ENCODE results near the gene ZYG11B. TPM values are rescaled to one million over a fixed set of nuclear protein-coding genes. Genes with fewer than 3 reads are reported as not detected.
"Not testable (repeated sequence)": the region's sequence is repeated elsewhere in the genome, so short reads cannot be mapped to it uniquely, and the experiment has no call there.

ZYG11B gene
- total and polyA plus RNA-seq, 7 experiments from 2014 or later, result 14.2 to 26.8 (median 17.9) TPM

DNA sequence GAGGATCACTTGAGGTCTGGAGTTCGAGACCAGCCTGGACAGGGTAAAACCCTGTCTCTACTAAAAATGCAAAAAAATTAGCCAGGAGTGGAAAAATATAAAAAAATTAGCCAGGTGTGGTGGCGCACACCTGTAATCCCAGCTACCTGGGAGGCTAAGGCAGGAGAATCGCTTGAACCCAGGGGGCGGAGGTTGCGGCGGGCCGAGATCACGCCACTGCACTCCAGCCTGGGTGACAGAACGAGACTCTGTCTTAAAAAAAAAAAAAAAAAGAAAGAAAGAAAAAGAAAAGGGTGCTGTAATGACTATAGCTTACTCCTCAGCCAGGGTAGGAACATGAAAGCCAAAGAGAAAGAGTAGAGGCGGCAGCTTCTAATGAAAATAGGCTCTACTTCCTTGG lies 32.9 kb upstream of the ZYG11B start:
- H3K27me3 ChIP-seq (ENCODE audit: control insufficient read depth in 2 of 2, insufficient read depth in 2 of 2, low read length in 2 of 2); DNase-seq; H3K4me3 Mint-ChIP-seq; H3K27ac Mint-ChIP-seq; H3K4me3 ChIP-seq (ENCODE audit: low read length); H3K27ac ChIP-seq (ENCODE audit: low read depth, low read length); intact Hi-C loops (cut with micrococcal nuclease); H3K9me3 ChIP-seq (ENCODE audit: control insufficient read depth in 2 of 3, low read length in 3 of 3); H3K9me3 Mint-ChIP-seq; CTCF ChIA-PET; ATAC-seq; H3K27me3 Mint-ChIP-seq; H3K4me1 ChIP-seq (ENCODE audit: control insufficient read depth in 2 of 2, insufficient read depth in 2 of 2, low read length in 2 of 2): not testable (repeated sequence)
- H3K4me1 Mint-ChIP-seq, result peaks cover 8 to 33% (median 11%) of the 10 kb centered on the region in 7 donors
- H3K36me3 Mint-ChIP-seq, result peaks cover 6 to 20% (median 17%) of the 10 kb centered on the region in 5 donors
- POLR2A ChIA-PET, result interaction anchor here (0.8 kb wide), 1 partner anchor 10 kb away, joined by 4 read pairs; no protein-coding TSS in a partner anchor
- H3K36me3 ChIP-seq (ENCODE audit: control insufficient read depth in 2 of 3, insufficient read depth in 3 of 3, low read length in 3 of 3), result peaks cover 0 to 14% (median 0%) of the 10 kb centered on the region in 3 experiments

DNA sequence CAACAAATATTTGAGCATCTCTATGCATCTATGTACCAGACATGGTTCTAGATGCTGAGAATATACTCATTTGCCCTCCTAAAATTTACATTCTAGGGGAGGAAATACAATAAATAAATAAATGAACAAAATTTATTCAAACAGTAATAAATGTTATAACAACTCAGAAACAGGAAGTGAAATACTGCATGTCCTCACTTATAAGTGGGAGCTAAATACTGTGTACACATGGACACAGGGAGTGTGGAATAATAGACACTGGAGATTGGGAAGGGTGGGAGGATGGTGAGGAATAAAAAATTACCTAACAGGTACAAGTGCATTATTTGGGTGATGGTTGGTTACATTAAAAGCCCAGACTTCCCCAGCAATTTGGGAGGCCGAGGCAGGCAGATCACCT lies 32.4 kb upstream of the ZYG11B start:
- ChIA-PET POLR2A (interaction anchor here (0.8 kb wide), 1 partner anchor 9 kb away, joined by 4 read pairs; no protein-coding TSS in a partner anchor), CTCF (no interaction called here)

DNA sequence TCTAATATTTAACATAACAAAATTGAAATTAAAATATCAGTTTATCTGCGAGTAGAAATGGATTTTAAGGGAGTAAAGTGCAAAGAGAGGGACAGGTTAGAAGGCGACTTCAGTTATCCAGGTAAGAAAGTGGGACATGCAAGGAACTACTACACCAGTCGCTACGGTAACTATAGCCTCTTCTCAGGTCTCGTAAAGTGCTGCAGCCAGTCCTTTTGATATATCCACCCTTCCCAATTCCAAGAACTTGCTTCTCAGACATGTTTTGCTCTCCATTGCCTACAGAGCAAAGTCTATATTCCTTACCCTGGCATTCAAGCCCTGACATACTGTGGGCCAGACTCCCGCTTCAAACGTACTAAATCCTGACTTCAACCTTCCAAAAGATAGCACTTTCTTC lies 30.6 kb upstream of the ZYG11B start:
- ChIA-PET POLR2A (no interaction called here), CTCF (no interaction called here)

More for the DNA sequence above, 32.4 kb upstream of the ZYG11B start:
- Mint-ChIP-seq H3K27ac (no peak overlapping the region), H3K36me3 (peaks cover 6 to 20% (median 17%) of the 10 kb centered on the region in 5 donors), H3K9me3 (no peaks in the 10 kb centered on the region), H3K27me3 (no peaks in the 10 kb centered on the region), H3K4me1 (peaks cover 9 to 37% (median 16%) of the 10 kb centered on the region in 7 donors), H3K4me3 (no peak overlapping the region)
- Histone ChIP-seq H3K36me3 (ENCODE audit: control insufficient read depth in 2 of 3, insufficient read depth in 3 of 3, low read length in 3 of 3) (peaks cover 0 to 14% (median 0%) of the 10 kb centered on the region in 3 experiments), H3K27ac (ENCODE audit: low read depth, low read length) (no peak overlapping the region), H3K27me3 (ENCODE audit: control insufficient read depth in 2 of 2, insufficient read depth in 2 of 2, low read length in 2 of 2) (no peaks in the 10 kb centered on the region), H3K9me3 (ENCODE audit: control insufficient read depth in 2 of 3, low read length in 3 of 3) (no peaks in the 10 kb centered on the region), H3K4me1 (ENCODE audit: control insufficient read depth in 2 of 2, insufficient read depth in 2 of 2, low read length in 2 of 2) (no peaks in the 10 kb centered on the region), H3K4me3 (ENCODE audit: low read length) (no peak overlapping the region)
- ATAC-seq, result no peak
- no peak for DNase-seq
- intact Hi-C loops (cut with micrococcal nuclease), result no loop called here

DNA sequence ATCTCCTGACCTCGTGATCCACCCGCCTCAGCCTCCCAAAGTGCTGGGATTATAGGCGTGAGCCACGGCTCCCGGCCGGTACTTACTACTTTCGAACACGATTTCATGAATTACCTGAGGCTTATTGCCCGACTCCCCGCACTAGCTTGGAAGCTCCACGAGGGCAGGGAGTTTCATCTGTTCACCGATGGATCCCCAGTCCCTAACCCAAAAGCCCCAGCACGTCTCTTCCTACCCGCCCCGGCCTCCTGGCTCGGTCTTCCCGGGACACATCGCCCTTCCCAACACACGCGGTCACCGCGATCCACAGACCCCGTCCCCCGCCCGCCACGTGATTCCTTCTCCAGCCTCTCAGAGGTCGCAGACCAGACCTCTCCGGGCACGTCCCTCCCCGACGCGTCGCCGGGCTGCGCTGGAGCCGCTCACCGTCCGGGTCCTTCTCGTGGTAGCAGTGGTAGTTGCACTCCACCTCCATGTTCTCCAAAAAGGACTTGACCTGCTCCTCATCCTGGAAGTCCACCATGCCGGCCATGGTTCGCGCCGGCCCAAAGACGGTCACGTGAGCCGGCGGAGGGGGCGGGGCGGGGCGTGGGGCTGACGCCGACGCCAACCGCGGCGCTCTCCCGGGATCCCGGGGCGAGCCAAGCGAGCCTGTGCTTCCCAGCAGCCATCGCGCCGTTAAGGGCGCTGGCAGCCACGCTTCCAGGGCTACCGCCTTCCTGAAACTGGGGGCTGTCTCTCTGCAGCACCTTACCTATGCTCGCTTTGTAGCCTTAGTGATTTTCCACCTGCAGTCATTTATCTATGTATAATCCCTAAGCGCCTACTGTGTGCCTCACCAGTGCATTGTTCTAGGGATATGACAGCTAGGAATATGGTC lies 28.2 kb upstream of the ZYG11B start, which contains the start of gene COA7:
TSS of gene COA7 (minus strand) at position 553 of the 880 bp plus-strand sequence. CDS start at position 532, 21 bp downstream.
- H3K9me3 Mint-ChIP-seq, result no peaks in the 10 kb centered on the region
- peaks cover 19 to 54% (median 32%) of the 10 kb centered on the region in 7 donors for H3K4me1 Mint-ChIP-seq
- H3K36me3 ChIP-seq (ENCODE audit: control insufficient read depth in 2 of 3, insufficient read depth in 3 of 3, low read length in 3 of 3), result no peaks in the 10 kb centered on the region
- ATAC-seq (peak; percentile 46), DNase-seq (peak; percentile 22 to 82 (median 44))
- peak within 1 kb of the TSS; percentile 62 to 92 (median 84) for H3K27ac Mint-ChIP-seq
- H3K36me3 Mint-ChIP-seq, result peaks cover 0 to 6% (median 4%) of the 10 kb centered on the region in 5 donors
- no peaks in the 10 kb centered on the region for H3K27me3 ChIP-seq (ENCODE audit: control insufficient read depth in 2 of 2, insufficient read depth in 2 of 2, low read length in 2 of 2)
- POLR2A ChIA-PET, result interaction anchor here (0.6 to 1.0 kb wide), 2 partner anchors 18 to 32 kb away, joined by 3 to 4 read pairs; no protein-coding TSS in a partner anchor
- no peaks in the 10 kb centered on the region for H3K9me3 ChIP-seq (ENCODE audit: control insufficient read depth in 2 of 3, low read length in 3 of 3)
- H3K4me1 ChIP-seq (ENCODE audit: control insufficient read depth in 2 of 2, insufficient read depth in 2 of 2, low read length in 2 of 2), result no peaks in the 10 kb centered on the region
- intact Hi-C loops (cut with micrococcal nuclease), result no loop called here
- peak within 1 kb of the TSS; percentile 88 to 95 (median 90) for H3K4me3 Mint-ChIP-seq
- CTCF ChIA-PET, result interaction anchor here (0.7 to 1.6 kb wide), 2 partner anchors 25 to 224 kb away, joined by 3 to 5 read pairs; no protein-coding TSS in a partner anchor
- peaks cover 0 to 3% (median 0%) of the 10 kb centered on the region in 5 donors for H3K27me3 Mint-ChIP-seq
- H3K4me3 ChIP-seq (ENCODE audit: low read length), result peak within 1 kb of the TSS; percentile 77
- peak within 1 kb of the TSS; percentile 79 for H3K27ac ChIP-seq (ENCODE audit: low read depth, low read length)

More for the DNA sequence above, 30.6 kb upstream of the ZYG11B start:
- Mint-ChIP-seq H3K36me3 (peaks cover 6 to 20% (median 17%) of the 10 kb centered on the region in 5 donors), H3K4me3 (peak overlapping the region in 5 of 10 donors; percentile 7 to 59 (median 15)), H3K9me3 (no peaks in the 10 kb centered on the region), H3K27ac (peak overlapping the region in 1 of 9 donors; percentile 4), H3K4me1 (peaks cover 12 to 42% (median 16%) of the 10 kb centered on the region in 7 donors), H3K27me3 (peaks cover 0 to 3% (median 0%) of the 10 kb centered on the region in 5 donors)
- H3K9me3 ChIP-seq (ENCODE audit: control insufficient read depth in 2 of 3, low read length in 3 of 3), result no peaks in the 10 kb centered on the region
- DNase-seq, result no peak
- no peak overlapping the region for H3K4me3 ChIP-seq (ENCODE audit: low read length)
- no peaks in the 10 kb centered on the region for H3K27me3 ChIP-seq (ENCODE audit: control insufficient read depth in 2 of 2, insufficient read depth in 2 of 2, low read length in 2 of 2)
- ATAC-seq, result no peak
- intact Hi-C loops (cut with micrococcal nuclease), result loop anchor here in 1 of 2 donors (1.0 kb wide), 1 partner anchor 275 kb away; no protein-coding TSS in a partner anchor
- peaks cover 0 to 14% (median 0%) of the 10 kb centered on the region in 3 experiments for H3K36me3 ChIP-seq (ENCODE audit: control insufficient read depth in 2 of 3, insufficient read depth in 3 of 3, low read length in 3 of 3)
- no peaks in the 10 kb centered on the region for H3K4me1 ChIP-seq (ENCODE audit: control insufficient read depth in 2 of 2, insufficient read depth in 2 of 2, low read length in 2 of 2)
- H3K27ac ChIP-seq (ENCODE audit: low read depth, low read length), result no peak overlapping the region

DNA sequence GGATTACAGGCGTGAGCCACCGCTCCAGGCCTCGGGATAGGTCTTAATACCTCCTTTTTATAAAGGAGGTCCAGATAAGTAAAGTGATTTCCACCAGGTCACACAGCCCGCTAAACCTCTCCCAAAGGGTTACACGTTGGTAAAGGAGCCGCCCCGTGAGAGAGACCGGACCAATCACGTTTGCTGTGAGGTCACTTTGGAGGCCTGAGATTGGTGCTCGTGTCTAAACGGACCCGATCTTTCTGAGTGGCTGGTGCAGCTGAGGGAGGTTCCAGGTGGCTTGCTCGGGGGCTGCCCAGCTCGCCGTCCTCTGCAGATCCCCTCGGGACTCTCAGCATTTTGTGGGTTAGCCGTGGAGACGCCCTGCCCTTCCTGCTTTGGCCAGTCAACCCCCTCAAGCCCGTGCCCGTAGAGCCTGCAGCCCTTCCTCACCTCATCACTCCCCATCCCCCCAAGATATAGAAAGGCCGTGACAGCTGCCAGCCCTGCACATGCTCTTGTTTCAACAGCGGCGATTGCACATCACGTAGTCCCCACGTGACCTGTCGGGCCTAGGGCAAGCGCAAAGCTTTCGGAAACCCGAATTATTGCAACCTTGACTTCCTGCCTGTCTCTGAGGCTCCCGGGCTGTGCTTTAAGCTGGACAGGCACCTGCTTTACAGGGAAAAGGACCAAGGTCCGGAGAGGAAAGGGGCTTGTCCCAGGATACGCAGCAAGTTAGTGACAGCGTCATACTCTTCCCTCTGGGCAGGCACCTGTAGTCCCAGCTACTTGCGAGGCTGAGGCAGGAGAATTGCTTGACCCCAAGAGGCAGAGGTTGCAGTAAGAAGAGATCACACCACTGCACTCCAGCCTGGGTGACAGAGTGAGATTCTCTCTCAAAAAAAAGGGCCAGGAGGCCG lies 23.1 kb upstream of the ZYG11B start:
- H3K4me3 Mint-ChIP-seq, result peak overlapping the region; percentile 75 to 96 (median 92)
- peaks cover 21 to 46% (median 32%) of the 10 kb centered on the region in 7 donors for H3K4me1 Mint-ChIP-seq
- H3K9me3 ChIP-seq (ENCODE audit: control insufficient read depth in 2 of 3, low read length in 3 of 3), result no peaks in the 10 kb centered on the region
- H3K27ac ChIP-seq (ENCODE audit: low read depth, low read length), result peak overlapping the region; percentile 83
- H3K4me3 ChIP-seq (ENCODE audit: low read length), result peak overlapping the region; percentile 52
- POLR2A ChIA-PET, result interaction anchor here (0.6 to 2.3 kb wide), 11 partner anchors 10 to 670 kb away, joined by 3 to 26 read pairs (median 4); partner anchors contain the start of genes CC2D1B, ECHDC2, TUT4 and ZYG11B
- peaks cover 0 to 12% (median 0%) of the 10 kb centered on the region in 5 donors for H3K27me3 Mint-ChIP-seq
- no peaks in the 10 kb centered on the region for H3K36me3 ChIP-seq (ENCODE audit: control insufficient read depth in 2 of 3, insufficient read depth in 3 of 3, low read length in 3 of 3)
- H3K36me3 Mint-ChIP-seq, result no peaks in the 10 kb centered on the region
- no peaks in the 10 kb centered on the region for H3K9me3 Mint-ChIP-seq
- peaks cover 6% of the 10 kb centered on the region in 2 donors for H3K4me1 ChIP-seq (ENCODE audit: control insufficient read depth in 2 of 2, insufficient read depth in 2 of 2, low read length in 2 of 2)
- DNase-seq (peak; percentile 62 to 89 (median 83)), ATAC-seq (peak; percentile 95)
- CTCF ChIA-PET, result interaction anchor here (0.6 to 1.3 kb wide), 5 partner anchors 17 to 164 kb away, joined by 3 to 5 read pairs (median 3); partner anchors contain the start of gene ZYG11B
- intact Hi-C loops (cut with micrococcal nuclease), result loop anchor here (1.0 to 10.0 kb wide), 10 partner anchors 17 to 622 kb away; partner anchors contain the start of genes ZYG11B (in 2 of the 2), CC2D1B (in 1 of the 2), ECHDC2 (in 1 of the 2) and LRP8 (in 1 of the 2)
- peak overlapping the region; percentile 97 to 99 (median 99) for H3K27ac Mint-ChIP-seq
- no peaks in the 10 kb centered on the region for H3K27me3 ChIP-seq (ENCODE audit: control insufficient read depth in 2 of 2, insufficient read depth in 2 of 2, low read length in 2 of 2)

Measured in naive thymus-derived CD4-positive, alpha-beta T cell (primary cell).